H9 (cell line): ENCODE data around the gene ABR. TPM values are rescaled to one million over a fixed set of nuclear protein-coding genes. Genes with fewer than 3 reads are reported as not detected.

Experiments
- DNase-seq: peaks from one replicate; pipeline ENCODE4 v3.0.0-alpha.2; 2017
- H2AFZ ChIP-seq: one replicate; pipeline ENCODE4 v1.6.1; 2013; ENCODE audit warnings: mild to moderate bottlenecking, low read length, control low read depth, moderate library complexity
- H2AK5ac ChIP-seq: 2 replicates; pipeline ENCODE4 v1.6.1; 2013; ENCODE audit warnings: low read length, control low read depth, mixed read lengths; ENCODE audit not compliant: insufficient read length
- H2BK120ac ChIP-seq: one replicate; pipeline ENCODE4 v1.6.1; 2013; ENCODE audit warnings: low read depth, mild to moderate bottlenecking, low read length, control low read depth, inconsistent platforms; ENCODE audit not compliant: poor library complexity, severe bottlenecking
- H2BK12ac ChIP-seq: 2 replicates; pipeline ENCODE4 v1.6.1; 2013; ENCODE audit warnings: low read length, control low read depth, mixed read lengths, low read depth; ENCODE audit not compliant: insufficient read length
- H2BK15ac ChIP-seq: 2 replicates; pipeline ENCODE4 v1.6.1; 2013; ENCODE audit warnings: low read depth, low read length, control low read depth
- H2BK20ac ChIP-seq: one replicate; pipeline ENCODE4 v1.6.1; 2013; ENCODE audit warnings: low read depth, mild to moderate bottlenecking, low read length, control low read depth, inconsistent platforms; ENCODE audit not compliant: poor library complexity, severe bottlenecking
- H2BK5ac ChIP-seq: 2 replicates; pipeline ENCODE4 v1.6.1; 2013; ENCODE audit warnings: low read length, control low read depth, mixed read lengths; ENCODE audit not compliant: insufficient read length
- H3K14ac ChIP-seq: 2 replicates; pipeline ENCODE4 v1.6.1; 2013; ENCODE audit warnings: low read length, control low read depth; ENCODE audit not compliant: insufficient read depth
- H3K18ac ChIP-seq: 2 replicates; pipeline ENCODE4 v1.6.1; 2013; ENCODE audit warnings: low read depth, mild to moderate bottlenecking, mixed read lengths, low read length, control low read depth; ENCODE audit not compliant: insufficient read length
- H3K23ac ChIP-seq: 2 replicates; pipeline ENCODE4 v1.6.1; 2013; ENCODE audit warnings: low read length, control low read depth, mixed read lengths, low read depth; ENCODE audit not compliant: insufficient read length
- H3K23me2 ChIP-seq: 2 replicates; pipeline ENCODE4 v1.6.1; 2013; ENCODE audit warnings: low read depth, mild to moderate bottlenecking, mixed read lengths, low read length, control low read depth; ENCODE audit not compliant: insufficient read length, poor library complexity, severe bottlenecking
- H3K27ac ChIP-seq: 2 replicates; pipeline ENCODE4 v1.5.1; 2013; ENCODE audit warnings: low read length, control low read depth, mixed read lengths, low read depth; ENCODE audit not compliant: insufficient read length
- H3K27me3 ChIP-seq: 2 replicates; pipeline ENCODE4 v1.6.1; 2013; ENCODE audit warnings: low read length, control low read depth, inconsistent platforms; ENCODE audit not compliant: insufficient read depth
- H3K4ac ChIP-seq: 2 replicates; pipeline ENCODE4 v1.6.1; 2013; ENCODE audit warnings: low read depth, mild to moderate bottlenecking, control low read depth, inconsistent platforms, low read length, moderate library complexity
- H3K4me1 ChIP-seq: 2 replicates; pipeline ENCODE4 v1.6.1; 2013; ENCODE audit warnings: low read length, control low read depth, inconsistent platforms; ENCODE audit not compliant: insufficient read depth
- H3K4me2 ChIP-seq: 2 replicates; pipeline ENCODE4 v1.6.1; 2013; ENCODE audit warnings: low read length, control low read depth, mixed read lengths; ENCODE audit not compliant: insufficient read length, insufficient read depth
- H3K56ac ChIP-seq: 2 replicates; pipeline ENCODE4 v1.6.1; 2013; ENCODE audit warnings: low read depth, mild to moderate bottlenecking, mixed read lengths, low read length, control low read depth; ENCODE audit not compliant: insufficient read length
- H3K79me1 ChIP-seq: 2 replicates; pipeline ENCODE4 v1.6.1; 2013; ENCODE audit warnings: low read depth, mild to moderate bottlenecking, moderate library complexity, low read length, control low read depth, inconsistent platforms; ENCODE audit not compliant: insufficient read depth, poor library complexity, severe bottlenecking
- H3K79me2 ChIP-seq: 2 replicates; pipeline ENCODE4 v1.6.1; 2013; ENCODE audit warnings: low read length, control low read depth, inconsistent platforms; ENCODE audit not compliant: insufficient read depth
- H3K9ac ChIP-seq: 2 replicates; pipeline ENCODE4 v1.6.1; 2013; ENCODE audit warnings: low read length, control low read depth, mixed read lengths; ENCODE audit not compliant: insufficient read length; ENCODE audit errors: extremely low read depth
- H3K9me3 ChIP-seq: one replicate; pipeline ENCODE4 v1.6.1; 2013; ENCODE audit warnings: low read depth, low read length, inconsistent platforms; ENCODE audit not compliant: control insufficient read depth
- H3T11ph ChIP-seq: one replicate; pipeline ENCODE4 v1.6.1; 2013; ENCODE audit warnings: mild to moderate bottlenecking, low read length, control low read depth, inconsistent platforms
- H4K20me1 ChIP-seq: one replicate; pipeline ENCODE4 v1.6.1; 2013; ENCODE audit not compliant: control insufficient read depth, insufficient read length, insufficient read depth
- H4K5ac ChIP-seq: 2 replicates; pipeline ENCODE4 v1.6.1; 2013; ENCODE audit warnings: low read depth, mild to moderate bottlenecking, mixed read lengths, low read length, control low read depth; ENCODE audit not compliant: insufficient read length
- H4K8ac ChIP-seq: replicated peaks from 2 replicates; pipeline ENCODE4 v1.6.1; 2013; ENCODE audit warnings: low read length, control low read depth, mixed read lengths, low read depth; ENCODE audit not compliant: insufficient read length
- H4K91ac ChIP-seq: 2 replicates; pipeline ENCODE4 v1.6.1; 2013; ENCODE audit warnings: low read depth, mild to moderate bottlenecking, moderate library complexity, mixed read lengths, low read length, control low read depth; ENCODE audit not compliant: insufficient read length
- H3K27ac Mint-ChIP-seq, 3 experiments: 2 replicates in 2 of 3; 3 replicates in 1 of 3; pipeline ENCODE4 v1.8.0; 2020 to 2021; ENCODE audit warnings: mixed read lengths in 3 of 3, mild to moderate bottlenecking in 1 of 3, moderate library complexity in 1 of 3
- H3K27me3 Mint-ChIP-seq: 2 replicates; pipeline ENCODE4 v1.8.0; 2021; ENCODE audit warnings: low read depth, mild to moderate bottlenecking, moderate library complexity, mixed read lengths
- H3K36me3 Mint-ChIP-seq, 3 experiments: 2 replicates in 2 of 3; 3 replicates in 1 of 3; pipeline ENCODE4 v1.8.0; 2020 to 2021; ENCODE audit warnings: low read depth in 3 of 3, mixed read lengths in 3 of 3; ENCODE audit not compliant: insufficient read depth in 1 of 3
- H3K4me1 Mint-ChIP-seq, 2 experiments: 2 replicates each; pipeline ENCODE4 v1.8.0; 2020; ENCODE audit warnings: mixed read lengths in 2 of 2
- H3K4me3 Mint-ChIP-seq, 2 experiments: 2 replicates in 1 of 2; 3 replicates in 1 of 2; pipeline ENCODE4 v1.8.0; 2020 to 2021; ENCODE audit warnings: mild to moderate bottlenecking in 2 of 2, mixed read lengths in 2 of 2, moderate library complexity in 1 of 2
- H3K9me3 Mint-ChIP-seq, 2 experiments: 2 replicates in 1 of 2; 3 replicates in 1 of 2; pipeline ENCODE4 v1.8.0; 2020; ENCODE audit warnings: mild to moderate bottlenecking in 2 of 2, mixed read lengths in 2 of 2, moderate library complexity in 1 of 2
- CTCF ChIP-seq: fragments of 200-600 bp; sonication (generic); conservative IDR thresholded peaks from 3 replicates; pipeline ENCODE4 v1.8.0; 2021; ENCODE audit warnings: antibody characterized with exemption, mild to moderate bottlenecking
- WGBS: extraction: QIAGEN DNeasy Blood & Tissue Kit; methylation state at CpG from one replicate; pipeline ENCODE4 v1.1.7; 2013; ENCODE audit warnings: missing lambda C conversion rate, low lambda C conversion rate, mixed read lengths; ENCODE audit not compliant: insufficient read length; ENCODE audit errors: extremely low coverage; 5-methylcytosine and 5-hydroxymethylcytosine counted together
- total RNA-seq: library from RNA; stranded (reverse); gene quantifications from 2 replicates; pipeline ENCODE4 v1.2.1, GENCODE V29; 2021

Gene ABR
- total RNA-seq, 1 experiment from 2014 or later, result 34.7 TPM

- Mint-ChIP-seq H3K27ac (no peak overlapping the region), H3K4me1 (peaks cover 0 to 18% of the 10 kb centered on the region in 2 experiments; a peak in 3 of 4 replicates), H3K27me3 (peaks cover 13% of the 10 kb centered on the region), H3K36me3 (peaks cover 0 to 13% (median 0%) of the 10 kb centered on the region in 3 experiments; a peak in 5 of 7 replicates), H3K4me3 (no peak overlapping the region), H3K9me3 (no peaks in the 10 kb centered on the region; a peak in 1 of 5 replicates)
- Histone ChIP-seq H3T11ph (no peak overlapping the region), H3K18ac (no peak overlapping the region), H2BK120ac (no peak overlapping the region), H2AFZ (no peak overlapping the region), H4K5ac (no peak overlapping the region), H3K9ac (no peak overlapping the region), H4K8ac (no peak overlapping the region), H3K14ac (no peak overlapping the region), H3K4me2 (no peak overlapping the region), H2BK12ac (no peak overlapping the region), H2AK5ac (no peak overlapping the region), H3K4ac (no peak overlapping the region), H3K56ac (no peak overlapping the region), H3K27ac (no peak overlapping the region), H3K79me1 (no peaks in the 10 kb centered on the region), H4K20me1 (no peaks in the 10 kb centered on the region), H2BK15ac (no peak overlapping the region), H3K27me3 (no peaks in the 10 kb centered on the region), H3K23ac (no peak overlapping the region), H3K9me3 (no peaks in the 10 kb centered on the region), H3K23me2 (no peaks in the 10 kb centered on the region), H2BK5ac (no peak overlapping the region), H2BK20ac (no peak overlapping the region), H3K4me1 (no peaks in the 10 kb centered on the region), H3K79me2 (no peaks in the 10 kb centered on the region), H4K91ac (no peak overlapping the region)
- DNase-seq, result no peak
- no peak for TF ChIP-seq CTCF
- no CpG with 5 or more reads among the region's 53 CpGs for WGBS
Measured at GRCh38 chr17:1124896-1125787, 54.6 kb downstream of the ABR start.
